Esophagus squamous epithelium (tissue), 5 donors: ENCODE measurements around the gene NAA80. TPM values are rescaled to one million over a fixed set of nuclear protein-coding genes. Genes with fewer than 3 reads are reported as not detected.
A peak's percentile ranks its signal among the peaks of the same experiment; 100 is the strongest.

Source experiments
- DNase-seq: peaks from one replicate; lab custom pipeline; 2025; lab: John Stamatoyannopoulos, UW
- H3K27ac ChIP-seq, 4 donors: fragments of 200-600 bp; sonication (generic); one replicate each; pipeline ENCODE4 v1.5.1; 2016 to 2019; ENCODE audit warnings: mild to moderate bottlenecking in 1 of 4
- H3K27me3 ChIP-seq, 4 donors: fragments of 200-600 bp; sonication (generic); 1 replicate in 3 of 4; 2 replicates in 1 of 4; pipeline versions ENCODE4 v1.5.1 to v1.6.0; 2017 to 2021; ENCODE audit warnings: antibody characterized with exemption in 1 of 4
- H3K36me3 ChIP-seq, 3 donors: fragments of 200-600 bp; sonication (generic); one replicate each; pipeline ENCODE4 v1.5.1; 2016 to 2019
- H3K4me1 ChIP-seq, 3 donors: fragments of 200-600 bp; sonication (generic); one replicate each; pipeline ENCODE4 v1.5.1; 2017 to 2019
- H3K4me3 ChIP-seq, 4 donors: fragments of 200-600 bp; sonication (generic); 1 replicate in 3 of 4; 2 replicates in 1 of 4; pipeline ENCODE4 v1.5.1; 2016 to 2019; ENCODE audit warnings: mild to moderate bottlenecking in 2 of 4, moderate library complexity in 1 of 4
- H3K9me3 ChIP-seq, 3 donors: fragments of 200-600 bp; sonication (generic); one replicate each; pipeline ENCODE4 v1.5.1; 2016 to 2019
- POLR2A ChIP-seq, 4 donors: fragments of 450-650 bp; IDR thresholded peaks; one replicate each; pipeline ENCODE4 v1.6.1; 2017; ENCODE audit warnings: antibody characterized with exemption in 4 of 4, mild to moderate bottlenecking in 4 of 4, moderate library complexity in 3 of 4
- WGBS, 2 donors: methylation state at CpG; one replicate each; pipeline ENCODE4 v1.1.5; 2018; 5-methylcytosine and 5-hydroxymethylcytosine counted together
- intact Hi-C: fragments of 100-400 bp; cut with DNase I; formaldehyde crosslinking; loops from one replicate; pipeline ENCODE4 v1.15.0; 2022
- total RNA-seq, 4 donors: library from RNA; depleted of rRNA; stranded (reverse); fragments of >200 nt; gene quantifications; one replicate each; pipeline ENCODE4 v1.1.0, GENCODE V29; 2016
- TF ChIP-seq, protein P1 (sequence below), 6 experiments: fragments of 450-650 bp in 4 of 6; fragments of 200-600 bp in 2 of 6; sonication (generic) in 2 of 6; IDR thresholded peaks; one replicate each; pipeline ENCODE4 v1.5.1; 2016 to 2019; ENCODE audit warnings: antibody characterized with exemption in 6 of 6, mild to moderate bottlenecking in 4 of 6, moderate library complexity in 4 of 6
- donor health status: DM: yes; HTN: yes; CAD: no.

The NAA80 gene
- total RNA-seq, 4 donors from 2014 or later, result 6.0 to 16.2 (median 7.7) TPM

DNA sequence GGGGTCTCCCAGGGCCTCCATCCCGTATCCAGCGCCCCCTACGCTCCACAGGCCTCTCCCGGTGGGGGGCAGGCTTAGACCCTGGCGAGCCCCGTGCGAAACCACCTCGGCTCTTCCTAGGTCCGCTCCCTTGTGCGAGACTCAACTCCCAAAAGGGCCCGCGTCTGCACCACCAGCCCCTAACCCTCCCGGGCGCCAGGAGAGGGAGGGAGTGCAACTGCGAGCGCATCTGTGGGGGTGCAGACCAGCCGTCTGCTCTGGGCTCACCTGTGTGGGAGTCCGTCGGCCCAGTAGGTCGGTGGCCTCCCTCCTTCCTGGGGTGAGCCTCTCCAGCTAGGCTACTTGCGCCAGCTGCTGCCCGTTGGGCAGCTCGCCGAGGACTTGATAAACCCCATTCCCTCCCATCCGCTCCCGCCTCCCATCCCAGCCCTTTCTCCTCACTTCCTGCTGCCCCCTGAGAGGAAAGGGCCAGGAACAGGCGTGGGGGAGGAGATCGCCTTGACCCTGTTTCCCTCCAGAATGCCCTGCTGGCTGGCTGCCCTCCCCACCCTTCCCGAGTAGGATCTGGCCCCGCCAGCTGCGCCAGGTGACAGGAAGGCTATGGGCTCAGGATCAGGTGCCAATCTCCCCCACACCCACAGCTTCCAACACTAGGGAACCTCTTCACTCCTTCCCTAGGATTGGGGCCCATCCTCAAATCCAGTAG is 23.3 kb upstream of the NAA80 start, which contains the start of gene HYAL2:
TSS of gene HYAL2 (minus strand) at position 360 of the 706 bp plus-strand sequence. CDS start 2,256 bp downstream, outside the sequence.
- 44 to 50% methylated on average over 6 to 8 of the region's 31 CpGs for WGBS, 2 donors
- Histone ChIP-seq H3K27ac (peak within 1 kb of the TSS; percentile 90 to 98 (median 96)), H3K27me3 (no peaks in the 10 kb centered on the region), H3K4me1 (peaks cover 61 to 93% (median 62%) of the 10 kb centered on the region in 3 donors), H3K36me3 (peaks cover 0 to 46% (median 8%) of the 10 kb centered on the region in 3 donors), H3K4me3 (peak within 1 kb of the TSS; percentile 71 to 98 (median 82)), H3K9me3 (no peaks in the 10 kb centered on the region)
- TF ChIP-seq POLR2A (IDR thresholded peaks at IDR 0.05), result peak in 2 of 4 donors; percentile 5 to 10
- TF ChIP-seq, protein P1, sequence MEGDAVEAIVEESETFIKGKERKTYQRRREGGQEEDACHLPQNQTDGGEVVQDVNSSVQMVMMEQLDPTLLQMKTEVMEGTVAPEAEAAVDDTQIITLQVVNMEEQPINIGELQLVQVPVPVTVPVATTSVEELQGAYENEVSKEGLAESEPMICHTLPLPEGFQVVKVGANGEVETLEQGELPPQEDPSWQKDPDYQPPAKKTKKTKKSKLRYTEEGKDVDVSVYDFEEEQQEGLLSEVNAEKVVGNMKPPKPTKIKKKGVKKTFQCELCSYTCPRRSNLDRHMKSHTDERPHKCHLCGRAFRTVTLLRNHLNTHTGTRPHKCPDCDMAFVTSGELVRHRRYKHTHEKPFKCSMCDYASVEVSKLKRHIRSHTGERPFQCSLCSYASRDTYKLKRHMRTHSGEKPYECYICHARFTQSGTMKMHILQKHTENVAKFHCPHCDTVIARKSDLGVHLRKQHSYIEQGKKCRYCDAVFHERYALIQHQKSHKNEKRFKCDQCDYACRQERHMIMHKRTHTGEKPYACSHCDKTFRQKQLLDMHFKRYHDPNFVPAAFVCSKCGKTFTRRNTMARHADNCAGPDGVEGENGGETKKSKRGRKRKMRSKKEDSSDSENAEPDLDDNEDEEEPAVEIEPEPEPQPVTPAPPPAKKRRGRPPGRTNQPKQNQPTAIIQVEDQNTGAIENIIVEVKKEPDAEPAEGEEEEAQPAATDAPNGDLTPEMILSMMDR (IDR thresholded peaks at IDR 0.05), result no peak
- DNase-seq, result no peak
- intact Hi-C loops, result loop anchor here (10.0 kb wide), 1 partner anchor 48 kb away; the partner anchor contains the start of gene LSMEM2

- 22 to 30% methylated on average over 4 to 11 of the region's 14 CpGs for WGBS, 2 donors
- Histone ChIP-seq H3K4me1 (peaks cover 61 to 93% (median 62%) of the 10 kb centered on the region in 3 donors), H3K27me3 (no peaks in the 10 kb centered on the region), H3K4me3 (peak overlapping the region; percentile 71 to 98 (median 82)), H3K36me3 (peaks cover 0 to 51% (median 11%) of the 10 kb centered on the region in 3 donors), H3K9me3 (no peaks in the 10 kb centered on the region), H3K27ac (peak overlapping the region; percentile 90 to 98 (median 96))
- no peak for DNase-seq
- TF ChIP-seq, protein P1 (IDR thresholded peaks at IDR 0.05), result no peak
- TF ChIP-seq POLR2A (IDR thresholded peaks at IDR 0.05), result no peak
- intact Hi-C loops, result loop anchor here (10.0 kb wide), 1 partner anchor 47 kb away; the partner anchor contains the start of gene LSMEM2
Measured at GRCh38 chr3:50322115-50322385, 22.8 kb upstream of the NAA80 start.

DNA sequence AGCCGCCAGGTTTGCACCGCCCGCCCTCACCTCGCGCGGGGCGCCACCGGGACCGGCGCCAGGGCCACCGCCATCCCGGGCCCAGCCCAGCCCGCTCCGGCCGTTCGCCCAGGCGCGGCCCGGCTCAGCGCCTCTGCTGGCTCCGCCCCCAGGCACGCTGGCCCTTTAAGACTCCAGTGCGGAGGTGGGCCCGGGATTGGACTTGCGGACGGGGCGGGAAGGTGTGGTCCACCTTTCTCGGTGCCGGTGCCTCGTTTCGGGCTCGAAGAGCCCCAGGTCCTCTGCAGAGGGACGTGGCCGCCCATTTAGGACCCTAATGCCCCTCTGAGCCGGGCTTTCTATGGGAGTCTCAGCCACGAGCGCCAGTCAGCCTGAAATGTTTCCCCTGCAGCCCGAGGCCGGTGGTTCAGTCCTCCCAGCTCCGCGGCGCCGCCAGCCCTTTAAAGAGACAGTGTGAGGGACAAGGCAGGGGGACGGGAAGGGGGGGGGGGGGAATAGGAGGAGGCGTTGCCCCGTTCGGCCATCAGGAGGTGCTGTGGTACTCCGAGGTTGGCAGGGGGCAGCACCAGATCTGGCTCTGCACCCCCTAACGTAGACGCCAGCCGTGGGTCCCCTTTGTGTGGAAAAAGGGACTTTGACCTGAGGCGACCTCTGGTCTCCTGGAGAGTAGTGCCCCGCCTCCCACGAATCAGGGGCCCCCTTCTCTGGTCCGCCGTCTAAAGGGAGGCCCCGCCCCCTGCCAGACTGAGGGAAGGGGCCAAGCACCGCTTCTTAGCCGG is 22.3 kb upstream of the NAA80 start:
- 0% methylated on average over 5 of the region's 59 CpGs; no CpG with 5 or more reads in 1 of the 2 donors for whole genome bisulfite sequencing, 2 donors
- H3K9me3 ChIP-seq, result no peaks in the 10 kb centered on the region
- peaks cover 60 to 93% (median 60%) of the 10 kb centered on the region in 3 donors for H3K4me1 ChIP-seq
- peak overlapping the region; percentile 90 to 98 (median 96) for H3K27ac ChIP-seq
- H3K36me3 ChIP-seq, result peaks cover 0 to 49% (median 11%) of the 10 kb centered on the region in 3 donors
- TF ChIP-seq POLR2A (IDR thresholded peaks at IDR 0.05), result peak in 2 of 4 donors; percentile 50 to 61
- TF ChIP-seq, protein P1 (IDR thresholded peaks at IDR 0.05), result peak; percentile 20 to 53 (median 28)
- intact Hi-C loops, result loop anchor here (10.0 kb wide), 1 partner anchor 47 kb away; the partner anchor contains the start of gene LSMEM2
- H3K4me3 ChIP-seq, result peak overlapping the region; percentile 71 to 98 (median 82)
- H3K27me3 ChIP-seq, result no peaks in the 10 kb centered on the region
- peak; percentile 67 for DNase-seq

- Histone ChIP-seq H3K36me3 (peaks cover 0 to 43% (median 11%) of the 10 kb centered on the region in 3 donors), H3K27ac (peak overlapping the region; percentile 90 to 98 (median 96)), H3K27me3 (no peaks in the 10 kb centered on the region), H3K9me3 (no peaks in the 10 kb centered on the region), H3K4me1 (peaks cover 65 to 93% (median 66%) of the 10 kb centered on the region in 3 donors), H3K4me3 (peak overlapping the region; percentile 71 to 98 (median 82))
- WGBS, 2 donors, result 0% methylated on average over 8 to 10 of the region's 45 CpGs
- peak in 3 of 4 donors; percentile 63 to 81 (median 69) for TF ChIP-seq POLR2A (IDR thresholded peaks at IDR 0.05)
- TF ChIP-seq, protein P1 (IDR thresholded peaks at IDR 0.05), result no peak
- DNase-seq, result no peak
- intact Hi-C loops, result loop anchor here (10.0 kb wide), 1 partner anchor 46 kb away; the partner anchor contains the start of gene LSMEM2
Measured at GRCh38 chr3:50320853-50321335, 21.7 kb upstream of the NAA80 start.
